ENCODE measurements around the gene CDO1.

GRCh38 chr5:115811406-115811805 is 5.1 kb downstream of the CDO1 start:
- TF ChIP-seq CTCF (IDR thresholded peaks at IDR 0.05) (no peak), POLR2A (IDR thresholded peaks at IDR 0.05) (no peak), POLR2AphosphoS5 (IDR thresholded peaks at IDR 0.05) (no peak), EP300 (IDR thresholded peaks at IDR 0.05) (no peak)

All from upper lobe of left lung (tissue), 4 donors.